HG03432 (cell line): ENCODE results near the gene TWNK.
A peak's percentile ranks its signal among the peaks of the same experiment; 100 is the strongest.

ENCODE experiments used
- ATAC-seq: cut with Tn5 transposase; IDR thresholded peaks from one replicate; pipeline ENCODE4 v1.9.1; 2021; ENCODE audit warnings: mild to moderate bottlenecking, moderate library complexity; ENCODE audit not compliant: unreplicated experiment

Gene TWNK

DNA sequence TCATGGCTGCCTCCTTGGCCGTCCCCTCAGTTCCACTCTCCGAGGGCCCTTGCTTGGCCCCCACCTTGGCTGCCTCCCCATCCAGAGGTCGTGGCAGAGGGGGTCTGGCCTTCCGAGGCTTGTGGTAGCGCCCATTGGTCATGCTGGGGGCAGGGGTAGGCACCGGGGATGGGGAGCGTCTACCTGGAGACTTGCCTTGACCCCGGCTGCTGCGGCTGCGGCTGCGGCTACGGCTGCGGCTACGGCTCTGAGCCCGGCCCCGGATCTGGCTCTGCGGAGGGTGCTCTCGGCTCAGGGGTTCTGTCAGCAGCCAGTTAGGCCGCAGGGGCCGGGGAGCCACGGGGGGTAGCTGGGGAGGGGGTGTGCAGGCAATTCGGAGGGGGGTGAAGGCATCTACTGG, 23.0 kb downstream of the TWNK start:
- no peak for ATAC-seq

GRCh38 chr10:101011517-101012423, 24.4 kb downstream of the TWNK start:
- no peak for ATAC-seq

DNA sequence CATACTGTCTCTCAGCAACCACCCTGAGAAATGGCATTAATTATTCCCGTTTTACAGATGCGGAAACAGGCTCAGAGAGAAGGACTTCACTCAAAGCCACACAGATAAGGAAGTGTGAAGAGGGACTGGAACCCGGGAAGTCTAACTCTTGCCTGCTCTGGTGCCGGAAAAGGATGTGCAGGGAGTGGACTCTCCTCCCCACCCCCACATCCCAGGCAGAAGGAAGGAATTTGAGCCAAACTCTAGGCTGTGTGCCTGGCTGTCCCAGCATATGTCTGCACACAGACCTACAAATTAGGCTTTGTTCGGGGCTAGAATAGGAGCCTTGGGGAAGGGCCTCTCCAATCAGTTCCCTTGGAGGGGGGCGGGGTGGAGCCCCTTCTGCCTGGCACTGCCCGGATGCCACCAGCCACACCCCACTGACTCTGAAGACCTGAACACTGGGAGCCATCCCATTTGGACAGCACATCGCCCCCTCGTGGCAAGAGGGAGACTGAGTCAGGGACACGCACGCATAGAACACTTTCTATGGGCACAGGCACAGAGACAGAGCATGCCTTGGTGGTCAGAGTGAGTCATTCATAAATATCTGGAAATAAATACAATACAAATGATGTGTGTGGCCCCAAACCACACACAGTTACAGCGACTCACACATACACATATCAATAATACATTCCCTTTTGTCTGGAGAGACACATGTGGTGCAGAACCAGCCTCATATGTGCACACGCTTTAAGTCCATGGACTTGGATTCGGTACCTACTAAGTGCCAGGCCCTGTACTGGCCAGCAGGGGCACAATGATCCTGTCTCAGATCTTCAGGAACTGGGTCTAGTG, 25.4 kb downstream of the TWNK start:
- peak; percentile 77 for ATAC-seq

DNA sequence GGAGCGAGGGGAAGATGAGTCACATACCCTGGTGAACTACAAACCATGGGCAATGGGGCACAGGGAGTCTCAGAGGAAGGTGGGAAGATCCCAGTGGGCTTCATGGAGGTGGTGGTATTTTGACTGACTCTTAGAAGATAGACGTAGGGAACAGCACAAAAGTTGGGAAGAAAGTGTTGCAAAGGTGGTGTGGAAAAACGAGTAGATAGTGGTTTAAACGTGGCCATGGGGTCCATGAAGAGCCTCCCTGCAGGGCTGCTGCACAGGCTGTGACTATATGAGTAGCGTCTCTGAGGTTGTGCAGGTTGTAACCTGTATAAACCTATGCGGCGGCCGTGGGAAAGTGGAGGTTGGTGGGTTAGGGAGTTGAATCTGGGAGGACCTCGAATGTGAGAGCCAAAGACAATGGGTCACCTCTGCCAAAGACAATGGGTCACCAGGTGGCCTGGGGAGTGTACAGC, 26.1 kb downstream of the TWNK start:
- no peak for ATAC-seq

DNA sequence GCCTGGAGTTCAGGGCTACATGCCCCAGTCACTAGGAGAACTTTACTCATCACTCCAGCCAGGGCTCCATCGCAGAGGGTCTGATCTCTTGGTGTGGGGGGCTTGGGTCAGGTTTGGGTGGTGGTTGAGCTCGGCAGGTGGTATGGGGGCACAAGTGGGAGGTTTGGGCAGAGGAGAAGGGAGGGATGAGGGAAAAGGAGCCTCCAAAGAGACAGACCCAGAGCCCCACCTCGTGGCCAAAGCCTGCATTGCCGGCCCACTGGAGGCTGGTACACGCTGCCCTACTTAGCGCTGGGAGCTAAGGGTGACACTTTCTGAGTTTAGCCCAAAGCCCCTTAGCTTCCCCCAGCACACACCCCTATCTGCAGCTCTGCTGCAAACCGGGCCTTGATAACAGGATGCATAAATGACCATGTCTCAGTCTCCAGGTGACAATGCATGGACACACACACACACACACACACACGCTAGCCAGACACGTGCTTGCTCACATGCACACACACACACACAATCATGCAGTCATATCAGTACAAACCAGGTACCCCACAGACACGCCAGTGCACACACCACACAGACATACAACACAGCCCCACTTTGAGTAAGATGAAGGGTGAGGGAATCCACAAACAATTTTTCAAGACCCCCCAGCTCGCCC, 27.0 kb downstream of the TWNK start:
- ATAC-seq, result peak; percentile 43

DNA sequence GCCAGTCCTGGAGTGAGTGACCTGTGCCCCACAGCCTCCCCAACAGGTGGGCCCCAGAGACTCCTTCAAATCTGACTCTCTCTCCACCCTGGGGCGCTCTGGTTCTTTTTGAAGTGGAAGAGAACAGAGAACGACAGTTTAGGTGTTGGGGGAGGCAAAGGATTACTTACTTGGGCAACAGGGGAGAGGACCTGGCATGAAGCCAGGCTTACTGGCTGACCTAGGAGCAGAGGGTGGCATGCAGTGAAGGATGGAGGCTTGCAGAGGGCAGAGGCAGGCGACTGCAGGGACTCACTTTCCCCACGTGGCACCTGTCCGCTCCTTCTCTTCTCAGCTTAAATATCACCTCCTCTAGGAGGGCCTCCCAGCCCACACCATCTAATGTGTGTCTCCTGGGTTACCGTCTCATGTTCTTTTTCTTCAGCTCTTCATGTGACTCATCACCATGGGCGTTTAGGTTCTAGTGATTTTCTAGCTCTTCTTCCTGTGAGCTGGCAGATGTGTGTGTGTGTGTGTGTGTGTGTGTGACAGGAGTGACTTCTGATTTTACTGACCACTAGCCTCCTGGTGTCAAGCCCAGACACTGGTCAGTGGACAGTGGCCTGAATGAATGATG, 27.7 kb downstream of the TWNK start:
- no peak for ATAC-seq

- ATAC-seq, result no peak
Measured at GRCh38 chr10:101015582-101015973, 28.2 kb downstream of the TWNK start.

DNA sequence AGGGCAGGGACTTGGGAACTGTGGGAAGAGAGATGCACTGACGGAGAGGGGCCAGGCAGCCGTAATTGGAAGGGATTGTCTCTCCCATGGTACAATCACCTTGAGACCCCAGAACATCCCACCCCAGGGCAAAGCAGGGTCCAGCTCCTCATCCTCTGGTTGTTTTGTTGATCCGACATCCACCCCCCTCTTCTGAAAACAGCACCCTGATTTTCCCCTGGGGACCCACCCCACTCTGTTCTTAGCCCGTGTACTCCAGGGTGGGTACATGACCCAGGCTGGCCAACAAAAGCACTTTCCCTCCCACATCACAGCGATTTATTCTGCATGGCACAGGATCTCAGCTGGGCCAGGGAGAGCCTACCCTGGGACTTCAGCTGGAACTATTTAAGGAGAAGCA, 29.5 kb downstream of the TWNK start:
- no peak for ATAC-seq

DNA sequence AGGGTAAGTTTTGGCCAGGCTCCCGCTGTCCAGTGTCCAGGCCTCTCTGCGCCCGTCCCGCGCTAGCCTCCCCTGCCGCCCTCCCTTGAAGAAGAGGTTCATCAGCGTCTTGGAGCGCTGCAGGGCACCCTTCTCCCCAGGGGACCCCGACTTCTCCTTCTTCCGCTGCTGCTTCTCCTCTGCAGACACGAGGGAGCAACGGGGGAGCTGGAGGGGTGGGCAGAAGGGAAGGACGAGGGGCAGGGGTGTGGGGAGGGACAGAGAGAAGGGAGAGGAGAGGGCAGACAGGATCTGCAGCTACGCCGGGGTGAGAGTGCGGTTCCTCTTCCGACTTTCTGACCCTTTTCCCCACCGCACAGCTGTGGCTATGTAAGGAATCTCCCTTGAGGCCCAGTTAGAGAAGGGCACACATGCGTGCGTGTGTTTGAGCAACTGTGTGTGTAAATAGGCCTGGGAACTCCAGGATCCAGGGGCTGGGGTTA, 30.8 kb downstream of the TWNK start:
- ATAC-seq, result no peak

GRCh38 chr10:101018600-101019439, 31.5 kb downstream of the TWNK start:
- ATAC-seq, result no peak

DNA sequence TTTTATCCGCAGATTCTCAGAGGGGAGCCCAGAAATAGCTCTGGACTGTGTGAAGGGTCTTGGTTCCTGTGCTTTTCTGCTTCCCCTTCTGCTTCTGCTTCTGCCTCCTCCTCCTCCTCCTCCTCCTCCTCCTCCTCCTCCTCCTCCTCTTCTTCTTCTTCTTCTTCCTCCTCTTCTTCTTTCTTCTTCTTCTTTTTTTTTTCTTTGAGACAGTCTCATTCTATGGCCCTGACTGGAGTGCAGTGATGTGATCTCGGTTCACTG, 32.0 kb downstream of the TWNK start:
- ATAC-seq, result no peak

DNA sequence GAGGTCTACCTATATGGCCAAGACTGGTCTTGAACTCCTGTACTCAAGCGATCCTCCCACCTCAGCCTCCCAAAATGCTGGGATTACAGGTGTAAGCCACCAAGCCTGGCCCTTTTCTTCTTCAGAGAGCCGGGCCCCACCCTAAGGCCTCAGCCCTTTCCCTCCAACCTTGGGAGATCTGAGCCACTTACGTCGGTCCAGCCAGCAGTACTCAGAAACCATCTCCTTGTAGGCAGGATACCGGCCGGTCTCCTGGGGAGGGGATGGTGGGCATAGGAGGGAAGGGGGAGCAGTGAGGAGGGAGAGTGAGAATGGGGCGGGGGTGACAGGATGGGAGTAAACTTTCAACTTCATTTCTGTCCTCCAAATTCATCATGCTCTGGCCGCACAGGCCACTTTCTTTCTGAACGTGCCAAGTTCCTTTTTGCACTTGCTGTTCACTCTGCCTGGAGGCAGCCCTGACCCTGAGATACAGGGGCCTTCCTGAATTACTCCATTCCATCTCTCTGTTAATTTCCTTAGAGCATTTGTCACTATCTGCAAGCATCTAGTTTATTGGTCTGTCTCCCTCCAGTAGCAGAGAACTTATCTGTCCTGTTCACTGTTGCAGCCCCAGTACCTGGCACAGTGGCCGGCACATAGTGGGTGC, 33.2 kb downstream of the TWNK start:
- no peak for ATAC-seq

DNA sequence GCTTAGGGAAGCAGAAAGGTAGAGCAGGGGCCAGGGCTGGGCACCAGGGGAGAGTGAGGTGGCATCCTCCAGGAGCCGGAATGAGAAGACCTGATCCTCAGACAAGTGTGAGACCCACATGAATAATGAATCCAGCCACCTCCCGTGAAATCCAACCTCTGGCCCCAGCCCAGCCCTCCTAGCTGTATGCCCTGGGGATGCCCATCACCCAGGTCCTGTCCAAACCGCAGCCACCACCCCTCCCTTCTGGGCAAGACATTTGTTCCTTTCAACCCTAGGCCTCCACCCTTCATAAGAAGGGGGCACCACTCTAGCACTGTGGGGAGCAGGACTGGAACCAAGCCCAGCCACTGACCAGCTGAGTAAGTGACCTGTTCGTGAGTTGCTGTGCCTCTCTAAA, 33.9 kb downstream of the TWNK start:
- ATAC-seq, result no peak

GRCh38 chr10:101021692-101022251, 34.4 kb downstream of the TWNK start:
- no peak for ATAC-seq

DNA sequence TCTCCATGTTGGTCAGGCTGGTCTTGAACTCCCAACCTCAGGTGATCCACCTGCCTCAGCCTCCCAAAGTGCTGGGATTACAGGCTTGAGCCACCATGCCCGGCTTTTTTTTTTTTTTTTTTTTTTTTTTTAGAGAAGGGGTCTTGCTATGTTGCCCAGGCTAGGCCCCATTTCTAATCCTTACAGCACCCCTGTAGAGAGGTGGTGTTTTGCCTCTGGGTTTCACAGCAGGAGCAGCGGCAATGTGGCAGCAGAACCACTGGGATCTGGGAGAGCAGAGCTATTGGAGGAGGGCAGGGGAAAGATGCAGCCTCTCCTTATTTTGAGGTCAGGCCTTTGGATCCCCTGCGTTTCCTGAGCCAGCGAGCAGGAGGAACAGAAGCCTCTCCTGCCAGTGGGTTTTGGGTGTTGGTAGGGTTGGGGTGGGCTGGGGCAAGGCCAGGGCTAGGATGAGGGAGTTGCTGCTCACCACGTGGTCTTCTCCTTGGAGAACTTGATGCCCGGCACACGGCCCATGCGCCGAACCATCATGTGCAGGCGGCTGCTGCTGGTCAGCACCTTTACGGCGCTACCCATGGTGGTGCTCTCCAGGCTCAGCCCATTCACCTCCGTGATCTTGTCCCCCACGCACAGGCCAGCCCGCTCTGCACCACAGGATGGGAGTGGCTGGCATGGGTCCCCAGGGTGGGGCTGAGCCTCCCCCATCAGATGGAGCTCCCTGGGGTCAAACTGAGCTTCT, 35.8 kb downstream of the TWNK start:
- ATAC-seq, result no peak

DNA sequence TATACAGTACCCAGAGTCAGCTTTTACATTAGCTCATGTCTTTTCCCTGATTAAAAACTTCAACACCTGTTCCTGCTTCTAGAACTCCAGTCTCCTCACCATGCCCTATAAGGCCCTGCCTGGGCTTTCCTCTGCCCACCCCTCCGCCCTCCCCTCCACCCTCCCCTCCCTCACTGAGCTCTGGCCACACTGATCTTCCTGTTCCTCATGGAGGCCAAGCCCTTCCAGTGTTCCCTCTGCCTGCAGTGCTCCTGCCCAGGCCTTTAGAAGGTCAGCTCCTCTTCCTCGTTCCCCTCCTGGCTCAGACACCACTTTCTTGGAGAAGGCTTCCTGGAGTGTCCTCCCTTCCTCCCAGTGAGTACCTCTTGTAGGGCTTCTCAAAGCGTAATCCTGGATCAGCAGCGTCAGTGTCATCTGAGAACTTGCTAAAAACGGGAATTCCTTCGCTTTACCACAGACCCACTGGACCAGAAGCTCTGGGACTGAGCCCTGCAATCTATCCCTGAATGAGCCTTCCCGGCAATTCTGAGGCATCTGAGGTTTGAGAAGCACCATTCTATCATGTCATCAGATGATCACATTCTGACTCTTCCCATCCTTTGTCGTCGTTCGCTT, 39.9 kb downstream of the TWNK start:
- ATAC-seq, result no peak

DNA sequence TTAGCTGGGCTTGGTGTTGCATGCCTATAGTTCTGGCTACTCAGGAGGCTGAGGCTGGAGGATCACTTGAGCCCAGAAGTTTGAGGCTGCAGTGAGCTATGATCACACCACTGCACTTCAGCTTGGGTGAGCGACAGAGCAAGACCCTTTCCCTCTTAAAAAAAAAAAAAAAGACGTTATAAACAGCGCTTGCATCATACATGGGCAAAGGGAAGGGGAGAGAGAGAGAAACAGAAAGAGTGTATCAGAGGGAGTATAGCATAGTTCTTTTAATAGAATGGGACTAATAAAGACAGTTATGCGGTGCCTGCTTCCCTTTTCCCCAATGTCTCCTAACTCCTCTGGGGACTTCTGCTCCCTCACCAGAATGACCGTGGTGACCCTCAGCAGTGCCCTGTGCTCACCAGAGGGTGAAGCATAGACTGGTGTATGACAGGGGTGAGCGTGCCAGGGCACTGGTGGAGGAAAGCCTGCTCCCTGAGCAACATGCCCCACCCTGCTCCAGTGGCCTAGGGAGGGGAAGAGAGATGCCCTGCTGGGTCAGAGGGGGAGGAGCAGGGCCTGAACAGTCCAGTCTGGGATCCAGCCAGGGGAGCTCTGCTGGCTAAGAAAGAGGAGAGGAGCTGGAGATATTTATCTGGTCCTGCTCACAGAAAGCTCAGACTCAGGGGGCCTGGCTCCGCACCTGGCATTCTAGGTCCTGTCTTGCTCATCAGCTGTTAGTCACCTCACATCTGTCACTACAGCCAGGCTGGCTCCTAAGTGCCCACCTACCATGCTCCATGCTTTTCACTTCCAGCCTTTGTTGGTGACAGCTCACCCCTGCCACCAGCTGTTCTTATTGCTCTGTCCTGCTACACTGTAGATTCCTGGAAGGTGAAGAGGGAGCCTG, 41.3 kb downstream of the TWNK start:
- ATAC-seq, result no peak
